ENCODE results near the gene PPP6R3.

- TF ChIP-seq POLR2AphosphoS5 (IDR thresholded peaks at IDR 0.05; ENCODE audit: insufficient read depth in 1 of 2, low read depth in 1 of 2) (no peak), CTCF (IDR thresholded peaks at IDR 0.05) (no peak), POLR2A (IDR thresholded peaks at IDR 0.05) (no peak)
These were observed 67.0 kb downstream of the PPP6R3 start for GRCh38 chr11:68527585-68527984.

All from vagina (tissue), 2 donors.